AG08395 (cell line): ENCODE results near the gene CRAMP1.
"Not testable (repeated sequence)": the region's sequence is repeated elsewhere in the genome, so short reads cannot be mapped to it uniquely, and the experiment has no call there.

ENCODE experiments used
- DNase-seq: peaks from one replicate; pipeline ENCODE4 v3.0.0; 2012; ENCODE audit warnings: mixed read lengths, low spot score

CRAMP1 gene

GRCh38 chr16:1612320-1613111 is at the start of gene CRAMP1:
Gene CRAMP1 (plus strand): TSS chr16:1612360. CDS start chr16:1614640, 2,280 bp downstream.
- peak; percentile 7 for DNase-seq

- no peak for DNase-seq
These were observed 48.4 kb upstream of the CRAMP1 start for GRCh38 chr16:1563786-1564185.

- no peak for DNase-seq
These were observed 47.8 kb upstream of the CRAMP1 start for GRCh38 chr16:1564325-1564724.

- DNase-seq: no peak
These were observed 46.9 kb upstream of the CRAMP1 start for GRCh38 chr16:1565083-1565805.

GRCh38 chr16:1567988-1568387 is 44.2 kb upstream of the CRAMP1 start:
- DNase-seq: no peak

GRCh38 chr16:1571012-1571671 is 41.0 kb upstream of the CRAMP1 start:
- DNase-seq: no peak

GRCh38 chr16:1572673-1573072 is 39.5 kb upstream of the CRAMP1 start:
- no peak for DNase-seq

- no peak for DNase-seq
These were observed 38.9 kb upstream of the CRAMP1 start for GRCh38 chr16:1573301-1573700.

GRCh38 chr16:1575578-1575977 is 36.6 kb upstream of the CRAMP1 start:
- no peak for DNase-seq

- no peak for DNase-seq
These were observed 32.9 kb upstream of the CRAMP1 start for GRCh38 chr16:1579214-1579613.

- DNase-seq: no peak
These were observed 31.9 kb upstream of the CRAMP1 start for GRCh38 chr16:1580256-1580655.

GRCh38 chr16:1580956-1581355 is 31.2 kb upstream of the CRAMP1 start:
- DNase-seq: no peak

GRCh38 chr16:1581804-1582203 is 30.4 kb upstream of the CRAMP1 start:
- no peak for DNase-seq

GRCh38 chr16:1583180-1583579 is 29.0 kb upstream of the CRAMP1 start:
- DNase-seq: no peak

- no peak for DNase-seq
These were observed 27.2 kb upstream of the CRAMP1 start for GRCh38 chr16:1584926-1585484.

- no peak for DNase-seq
These were observed 21.8 kb upstream of the CRAMP1 start for GRCh38 chr16:1590366-1590765.

GRCh38 chr16:1590930-1591705 is 21.0 kb upstream of the CRAMP1 start:
- no peak for DNase-seq

- DNase-seq: no peak
These were observed 19.7 kb upstream of the CRAMP1 start for GRCh38 chr16:1592446-1592845.

GRCh38 chr16:1595511-1595910 is 16.6 kb upstream of the CRAMP1 start:
- not testable (repeated sequence) for DNase-seq

GRCh38 chr16:1596516-1596915 is 15.6 kb upstream of the CRAMP1 start:
- no peak for DNase-seq

- DNase-seq: no peak
These were observed 15.0 kb upstream of the CRAMP1 start for GRCh38 chr16:1597154-1597553.

GRCh38 chr16:1601031-1601430 is 11.1 kb upstream of the CRAMP1 start:
- DNase-seq: no peak
